ENCODE data around the gene TSGA10. TPM values are rescaled to one million over a fixed set of nuclear protein-coding genes. Genes with fewer than 3 reads are reported as not detected.
A peak's percentile ranks its signal among the peaks of the same experiment; 100 is the strongest.

TSGA10 gene
- total RNA-seq, 1 experiment from 2014 or later, result 6.6 TPM

DNA sequence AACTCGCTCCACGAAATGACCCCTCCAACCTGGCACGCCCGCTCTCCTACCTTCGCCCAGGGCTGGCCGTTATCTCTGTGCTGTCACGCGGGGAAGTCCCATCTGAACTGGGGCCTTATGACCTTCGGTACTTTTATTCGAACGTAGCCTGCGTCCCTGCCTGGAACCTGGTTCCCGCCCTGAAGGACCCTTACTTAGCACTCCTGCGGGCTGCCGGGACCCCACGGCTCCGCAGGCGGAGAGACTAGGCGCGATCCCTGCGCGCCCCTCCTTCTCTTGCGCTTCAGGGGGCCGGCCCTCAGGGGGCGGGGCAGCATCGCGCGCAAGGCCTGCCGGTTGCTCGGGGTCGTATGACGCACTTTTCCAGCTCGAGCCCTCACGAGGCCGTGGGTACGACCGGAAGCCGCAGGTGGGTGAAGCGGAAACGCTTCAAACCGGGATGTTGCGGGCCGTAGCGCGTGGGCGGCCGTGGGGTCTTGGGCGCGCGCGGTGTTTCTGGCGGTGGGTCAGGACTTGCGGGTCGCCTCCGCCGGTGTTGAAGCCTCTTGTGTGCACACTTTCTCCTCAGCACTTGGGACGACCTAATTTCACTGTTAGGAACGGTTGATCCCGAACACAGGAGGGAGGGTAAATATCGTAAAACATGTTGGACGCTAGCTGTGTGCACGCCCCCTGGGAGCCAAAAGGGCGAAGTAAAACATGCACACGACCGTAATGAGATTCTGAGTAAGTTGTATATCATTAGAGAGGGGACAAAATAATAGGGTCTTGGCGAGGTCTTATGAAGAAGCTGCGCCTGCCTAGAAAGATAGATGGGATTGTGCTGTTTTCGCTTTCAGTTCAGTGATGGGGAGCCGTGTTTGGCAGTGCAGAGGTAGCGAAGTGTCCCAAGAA is at the start of gene TSGA10, which contains the start of gene LIPT1 (continued):
- TF ChIP-seq, protein P1, sequence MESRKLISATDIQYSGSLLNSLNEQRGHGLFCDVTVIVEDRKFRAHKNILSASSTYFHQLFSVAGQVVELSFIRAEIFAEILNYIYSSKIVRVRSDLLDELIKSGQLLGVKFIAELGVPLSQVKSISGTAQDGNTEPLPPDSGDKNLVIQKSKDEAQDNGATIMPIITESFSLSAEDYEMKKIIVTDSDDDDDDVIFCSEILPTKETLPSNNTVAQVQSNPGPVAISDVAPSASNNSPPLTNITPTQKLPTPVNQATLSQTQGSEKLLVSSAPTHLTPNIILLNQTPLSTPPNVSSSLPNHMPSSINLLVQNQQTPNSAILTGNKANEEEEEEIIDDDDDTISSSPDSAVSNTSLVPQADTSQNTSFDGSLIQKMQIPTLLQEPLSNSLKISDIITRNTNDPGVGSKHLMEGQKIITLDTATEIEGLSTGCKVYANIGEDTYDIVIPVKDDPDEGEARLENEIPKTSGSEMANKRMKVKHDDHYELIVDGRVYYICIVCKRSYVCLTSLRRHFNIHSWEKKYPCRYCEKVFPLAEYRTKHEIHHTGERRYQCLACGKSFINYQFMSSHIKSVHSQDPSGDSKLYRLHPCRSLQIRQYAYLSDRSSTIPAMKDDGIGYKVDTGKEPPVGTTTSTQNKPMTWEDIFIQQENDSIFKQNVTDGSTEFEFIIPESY (IDR thresholded peaks at IDR 0.05; ENCODE audit: extremely low read depth, insufficient replicate concordance, low read length), result peak; percentile 29
- TF ChIP-seq YY1 (IDR thresholded peaks at IDR 0.05; ENCODE audit: extremely low read depth, insufficient replicate concordance, low read depth, low read length) (no peak), SIN3A (IDR thresholded peaks at IDR 0.05; ENCODE audit: low read depth) (peak; percentile 96)

DNA sequence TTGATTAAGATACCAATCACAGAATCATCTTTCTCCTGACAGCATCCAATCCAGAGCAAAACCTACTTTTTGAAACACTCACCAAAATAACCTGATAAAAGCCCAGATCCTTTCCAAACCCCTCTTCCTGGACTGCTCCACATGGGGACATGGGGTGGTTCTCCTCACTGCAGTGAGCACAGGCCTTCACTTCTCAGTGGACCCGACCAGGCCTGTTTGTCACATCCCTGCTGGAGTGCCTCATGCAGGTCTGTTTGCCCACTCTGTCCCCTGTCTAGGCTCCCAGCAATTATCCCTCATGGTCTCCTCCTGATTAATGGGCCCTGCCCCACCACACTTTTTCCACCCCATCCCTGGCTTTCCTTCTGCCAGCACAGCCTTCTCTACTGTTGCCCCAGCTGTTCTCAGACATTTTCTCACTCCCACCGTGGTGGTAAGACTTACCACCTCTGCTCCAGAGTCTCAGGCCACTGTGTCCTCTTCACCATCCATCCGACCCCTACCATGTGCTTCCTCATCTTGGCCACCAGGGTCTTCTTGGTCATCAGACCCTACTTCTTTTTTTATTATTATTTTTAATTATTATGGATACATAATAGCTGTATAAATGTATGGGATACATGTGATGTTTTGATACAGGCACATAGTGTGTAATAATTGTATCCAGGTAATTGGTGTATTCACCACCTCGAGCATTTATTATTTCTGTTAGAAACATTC is 47.4 kb upstream of the TSGA10 start:
- Histone ChIP-seq H3K4me2 (ENCODE audit: low read length) (no peak overlapping the region), H3K4me1 (ENCODE audit: control insufficient read depth in 1 of 2, insufficient read depth in 2 of 2, low read length in 2 of 2) (no peaks in the 10 kb centered on the region), H3K36me3 (ENCODE audit: control insufficient read depth in 1 of 2, insufficient read depth in 2 of 2, low read length in 2 of 2) (peaks cover 0 to 4% of the 10 kb centered on the region in 2 experiments; a peak in 2 of 4 replicates), H3K4me3 (replicated peaks in 1 of 2; ENCODE audit: low read depth in 1 of 2, low read length in 2 of 2) (no peak overlapping the region), H4K20me1 (ENCODE audit: insufficient read depth) (no peaks in the 10 kb centered on the region), H2AFZ (ENCODE audit: low read depth, low read length, poor library complexity, severe bottlenecking) (no peak overlapping the region), H3K79me2 (ENCODE audit: insufficient read depth, low read length) (no peaks in the 10 kb centered on the region), H3K9me3 (ENCODE audit: control insufficient read depth in 1 of 2, insufficient read depth in 1 of 2, low read depth in 1 of 2, low read length in 2 of 2) (no peaks in the 10 kb centered on the region), H3K9me2 (ENCODE audit: insufficient read depth) (no peaks in the 10 kb centered on the region), H3K27me3 (ENCODE audit: insufficient read depth, low read length) (no peaks in the 10 kb centered on the region), H3K9ac (ENCODE audit: low read length) (no peak overlapping the region), H3K27ac (ENCODE audit: low read depth, low read length) (no peak overlapping the region)
- POLR2A ChIA-PET, result no interaction called here
- CTCF ChIA-PET, result no interaction called here
- DNase-seq (ENCODE audit: low read depth, low spot score), result no peak
- ATAC-seq, result peak; percentile 54; the same call in 1 of the 2 replicates
- RAD21 ChIA-PET (ENCODE audit: low non-redundant PET in 1 of 2, low total read pairs in 2 of 2, uncharacterized antibody in 2 of 2, unreplicated experiment in 2 of 2), result no interaction called here
- BruUV-seq (replicated peaks), result no TSS peak
- intact Hi-C loops (cut with micrococcal nuclease), result no loop called here
- TF ChIP-seq, protein P2, sequence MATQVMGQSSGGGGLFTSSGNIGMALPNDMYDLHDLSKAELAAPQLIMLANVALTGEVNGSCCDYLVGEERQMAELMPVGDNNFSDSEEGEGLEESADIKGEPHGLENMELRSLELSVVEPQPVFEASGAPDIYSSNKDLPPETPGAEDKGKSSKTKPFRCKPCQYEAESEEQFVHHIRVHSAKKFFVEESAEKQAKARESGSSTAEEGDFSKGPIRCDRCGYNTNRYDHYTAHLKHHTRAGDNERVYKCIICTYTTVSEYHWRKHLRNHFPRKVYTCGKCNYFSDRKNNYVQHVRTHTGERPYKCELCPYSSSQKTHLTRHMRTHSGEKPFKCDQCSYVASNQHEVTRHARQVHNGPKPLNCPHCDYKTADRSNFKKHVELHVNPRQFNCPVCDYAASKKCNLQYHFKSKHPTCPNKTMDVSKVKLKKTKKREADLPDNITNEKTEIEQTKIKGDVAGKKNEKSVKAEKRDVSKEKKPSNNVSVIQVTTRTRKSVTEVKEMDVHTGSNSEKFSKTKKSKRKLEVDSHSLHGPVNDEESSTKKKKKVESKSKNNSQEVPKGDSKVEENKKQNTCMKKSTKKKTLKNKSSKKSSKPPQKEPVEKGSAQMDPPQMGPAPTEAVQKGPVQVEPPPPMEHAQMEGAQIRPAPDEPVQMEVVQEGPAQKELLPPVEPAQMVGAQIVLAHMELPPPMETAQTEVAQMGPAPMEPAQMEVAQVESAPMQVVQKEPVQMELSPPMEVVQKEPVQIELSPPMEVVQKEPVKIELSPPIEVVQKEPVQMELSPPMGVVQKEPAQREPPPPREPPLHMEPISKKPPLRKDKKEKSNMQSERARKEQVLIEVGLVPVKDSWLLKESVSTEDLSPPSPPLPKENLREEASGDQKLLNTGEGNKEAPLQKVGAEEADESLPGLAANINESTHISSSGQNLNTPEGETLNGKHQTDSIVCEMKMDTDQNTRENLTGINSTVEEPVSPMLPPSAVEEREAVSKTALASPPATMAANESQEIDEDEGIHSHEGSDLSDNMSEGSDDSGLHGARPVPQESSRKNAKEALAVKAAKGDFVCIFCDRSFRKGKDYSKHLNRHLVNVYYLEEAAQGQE (IDR thresholded peaks at IDR 0.05; ENCODE audit: low read depth), result no peak
- TF ChIP-seq, protein P3, sequence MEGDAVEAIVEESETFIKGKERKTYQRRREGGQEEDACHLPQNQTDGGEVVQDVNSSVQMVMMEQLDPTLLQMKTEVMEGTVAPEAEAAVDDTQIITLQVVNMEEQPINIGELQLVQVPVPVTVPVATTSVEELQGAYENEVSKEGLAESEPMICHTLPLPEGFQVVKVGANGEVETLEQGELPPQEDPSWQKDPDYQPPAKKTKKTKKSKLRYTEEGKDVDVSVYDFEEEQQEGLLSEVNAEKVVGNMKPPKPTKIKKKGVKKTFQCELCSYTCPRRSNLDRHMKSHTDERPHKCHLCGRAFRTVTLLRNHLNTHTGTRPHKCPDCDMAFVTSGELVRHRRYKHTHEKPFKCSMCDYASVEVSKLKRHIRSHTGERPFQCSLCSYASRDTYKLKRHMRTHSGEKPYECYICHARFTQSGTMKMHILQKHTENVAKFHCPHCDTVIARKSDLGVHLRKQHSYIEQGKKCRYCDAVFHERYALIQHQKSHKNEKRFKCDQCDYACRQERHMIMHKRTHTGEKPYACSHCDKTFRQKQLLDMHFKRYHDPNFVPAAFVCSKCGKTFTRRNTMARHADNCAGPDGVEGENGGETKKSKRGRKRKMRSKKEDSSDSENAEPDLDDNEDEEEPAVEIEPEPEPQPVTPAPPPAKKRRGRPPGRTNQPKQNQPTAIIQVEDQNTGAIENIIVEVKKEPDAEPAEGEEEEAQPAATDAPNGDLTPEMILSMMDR (IDR thresholded peaks at IDR 0.05 in 2 of 3, conservative IDR thresholded peaks at IDR 0.05 in 1 of 3; ENCODE audit: borderline replicate concordance in 1 of 3, insufficient read depth in 1 of 3, low read depth in 2 of 3, low read length in 2 of 3), result peak in 2 of 3 experiments; percentile 15 to 29; a peak in 3 of 6 replicates

Measured in HCT116 (cell line).